DOHH2 (cell line): ENCODE measurements around the gene CDC42EP1.
"Not testable (repeated sequence)": the region's sequence is repeated elsewhere in the genome, so short reads cannot be mapped to it uniquely, and the experiment has no call there.

Source experiments
- EZH2phosphoT487 ChIP-seq: fragments of 200-600 bp; sonication (generic); IDR thresholded peaks from 2 replicates; pipeline ENCODE4 v1.6.1; 2017; ENCODE audit warnings: borderline replicate concordance, mild to moderate bottlenecking, antibody characterized with exemption, low read length, moderate library complexity, mixed read lengths
- TF ChIP-seq, protein P1 (sequence below): fragments of 200-600 bp; sonication (generic); IDR thresholded peaks from one replicate; pipeline ENCODE4 v1.5.1; 2014; ENCODE audit warnings: antibody characterized with exemption, mild to moderate bottlenecking, low read depth, low read length; ENCODE audit not compliant: poor library complexity, severe bottlenecking

DNA sequence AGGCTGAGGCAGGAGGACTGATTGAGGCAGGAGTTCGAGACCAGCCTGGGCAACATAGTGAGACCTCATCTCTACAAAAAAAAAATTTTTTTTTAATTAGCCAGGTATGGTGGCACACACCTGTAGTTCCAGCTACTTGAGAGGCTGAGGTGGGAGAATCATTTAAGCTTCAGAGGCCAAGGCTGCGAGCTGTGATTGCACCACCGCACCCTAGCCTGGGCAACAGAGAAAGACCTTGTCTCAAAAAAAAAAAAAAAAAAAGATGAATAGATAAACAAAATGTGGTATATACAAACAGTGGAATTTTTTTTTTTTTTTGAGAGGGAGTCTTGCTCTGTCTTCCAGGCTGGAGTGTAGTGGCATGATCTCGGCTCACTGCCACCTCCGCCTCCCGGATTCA is 30.8 kb downstream of the CDC42EP1 start:
- TF ChIP-seq, protein P1, sequence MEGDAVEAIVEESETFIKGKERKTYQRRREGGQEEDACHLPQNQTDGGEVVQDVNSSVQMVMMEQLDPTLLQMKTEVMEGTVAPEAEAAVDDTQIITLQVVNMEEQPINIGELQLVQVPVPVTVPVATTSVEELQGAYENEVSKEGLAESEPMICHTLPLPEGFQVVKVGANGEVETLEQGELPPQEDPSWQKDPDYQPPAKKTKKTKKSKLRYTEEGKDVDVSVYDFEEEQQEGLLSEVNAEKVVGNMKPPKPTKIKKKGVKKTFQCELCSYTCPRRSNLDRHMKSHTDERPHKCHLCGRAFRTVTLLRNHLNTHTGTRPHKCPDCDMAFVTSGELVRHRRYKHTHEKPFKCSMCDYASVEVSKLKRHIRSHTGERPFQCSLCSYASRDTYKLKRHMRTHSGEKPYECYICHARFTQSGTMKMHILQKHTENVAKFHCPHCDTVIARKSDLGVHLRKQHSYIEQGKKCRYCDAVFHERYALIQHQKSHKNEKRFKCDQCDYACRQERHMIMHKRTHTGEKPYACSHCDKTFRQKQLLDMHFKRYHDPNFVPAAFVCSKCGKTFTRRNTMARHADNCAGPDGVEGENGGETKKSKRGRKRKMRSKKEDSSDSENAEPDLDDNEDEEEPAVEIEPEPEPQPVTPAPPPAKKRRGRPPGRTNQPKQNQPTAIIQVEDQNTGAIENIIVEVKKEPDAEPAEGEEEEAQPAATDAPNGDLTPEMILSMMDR, result not testable (repeated sequence)
- TF ChIP-seq EZH2phosphoT487, result not testable (repeated sequence)
